Parathyroid adenoma (tissue), 2 donors: ENCODE results near the gene DDO.
"Not testable (repeated sequence)": the region's sequence is repeated elsewhere in the genome, so short reads cannot be mapped to it uniquely, and the experiment has no call there.

Source experiments
- H2AFZ ChIP-seq: fragments of 300-600 bp; sonication (generic); one replicate; pipeline ENCODE4 v1.7.0; 2017; ENCODE audit warnings: antibody characterized with exemption, mild to moderate bottlenecking
- H3K27ac ChIP-seq: fragments of 300-600 bp; sonication (generic); one replicate; pipeline ENCODE4 v1.7.0; 2017
- H3K27me3 ChIP-seq: fragments of 300-600 bp; sonication (generic); one replicate; pipeline ENCODE4 v1.7.0; 2017; ENCODE audit warnings: low read length; ENCODE audit not compliant: control insufficient read depth, insufficient read depth
- H3K36me3 ChIP-seq: fragments of 300-600 bp; sonication (generic); one replicate; pipeline ENCODE4 v1.7.0; 2017; ENCODE audit warnings: low read length; ENCODE audit not compliant: control insufficient read depth, insufficient read depth
- H3K4me1 ChIP-seq: fragments of 300-600 bp; sonication (generic); one replicate; pipeline ENCODE4 v1.7.0; 2017; ENCODE audit warnings: control low read depth
- H3K4me2 ChIP-seq: fragments of 300-600 bp; sonication (generic); one replicate; pipeline ENCODE4 v1.7.0; 2017; ENCODE audit warnings: low read length
- H3K4me3 ChIP-seq: fragments of 300-600 bp; sonication (generic); one replicate; pipeline ENCODE4 v1.7.0; 2017; ENCODE audit warnings: low read depth, low read length
- H3K79me2 ChIP-seq: fragments of 300-600 bp; sonication (generic); one replicate; pipeline ENCODE4 v1.7.0; 2017; ENCODE audit warnings: control low read depth
- H3K9ac ChIP-seq: fragments of 300-600 bp; sonication (generic); one replicate; pipeline ENCODE4 v1.7.0; 2017; ENCODE audit warnings: mild to moderate bottlenecking
- H3K9me3 ChIP-seq: fragments of 300-600 bp; sonication (generic); one replicate; pipeline ENCODE4 v1.7.0; 2017; ENCODE audit warnings: low read length; ENCODE audit not compliant: control insufficient read depth
- TF ChIP-seq, protein P1 (sequence below): fragments of 300-600 bp; sonication (generic); IDR thresholded peaks from one replicate; pipeline ENCODE4 v1.7.0; 2017; ENCODE audit warnings: antibody characterized with exemption, mild to moderate bottlenecking
- donor health status: primary hyperparathyroidism.

Gene DDO

GRCh38 chr6:110353457-110354001, 61.8 kb downstream of the DDO start:
- Histone ChIP-seq H3K27me3 (no peaks in the 10 kb centered on the region), H3K4me3 (no peak overlapping the region), H2AFZ (no peak overlapping the region), H3K9me3 (no peaks in the 10 kb centered on the region), H3K4me2 (no peak overlapping the region), H3K27ac (no peak overlapping the region), H3K36me3 (no peaks in the 10 kb centered on the region), H3K79me2 (no peaks in the 10 kb centered on the region), H3K9ac (no peak overlapping the region), H3K4me1 (no peaks in the 10 kb centered on the region)
- TF ChIP-seq, protein P1, sequence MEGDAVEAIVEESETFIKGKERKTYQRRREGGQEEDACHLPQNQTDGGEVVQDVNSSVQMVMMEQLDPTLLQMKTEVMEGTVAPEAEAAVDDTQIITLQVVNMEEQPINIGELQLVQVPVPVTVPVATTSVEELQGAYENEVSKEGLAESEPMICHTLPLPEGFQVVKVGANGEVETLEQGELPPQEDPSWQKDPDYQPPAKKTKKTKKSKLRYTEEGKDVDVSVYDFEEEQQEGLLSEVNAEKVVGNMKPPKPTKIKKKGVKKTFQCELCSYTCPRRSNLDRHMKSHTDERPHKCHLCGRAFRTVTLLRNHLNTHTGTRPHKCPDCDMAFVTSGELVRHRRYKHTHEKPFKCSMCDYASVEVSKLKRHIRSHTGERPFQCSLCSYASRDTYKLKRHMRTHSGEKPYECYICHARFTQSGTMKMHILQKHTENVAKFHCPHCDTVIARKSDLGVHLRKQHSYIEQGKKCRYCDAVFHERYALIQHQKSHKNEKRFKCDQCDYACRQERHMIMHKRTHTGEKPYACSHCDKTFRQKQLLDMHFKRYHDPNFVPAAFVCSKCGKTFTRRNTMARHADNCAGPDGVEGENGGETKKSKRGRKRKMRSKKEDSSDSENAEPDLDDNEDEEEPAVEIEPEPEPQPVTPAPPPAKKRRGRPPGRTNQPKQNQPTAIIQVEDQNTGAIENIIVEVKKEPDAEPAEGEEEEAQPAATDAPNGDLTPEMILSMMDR = no peak

- Histone ChIP-seq H3K27me3 (no peaks in the 10 kb centered on the region), H3K9me3 (no peaks in the 10 kb centered on the region), H3K79me2 (no peaks in the 10 kb centered on the region), H3K27ac (no peak overlapping the region), H3K4me1 (no peaks in the 10 kb centered on the region), H2AFZ (peak overlapping the region; percentile 0), H3K9ac (no peak overlapping the region), H3K4me2 (no peak overlapping the region), H3K4me3 (no peak overlapping the region), H3K36me3 (no peaks in the 10 kb centered on the region)
- TF ChIP-seq, protein P1 = no peak
Observed at GRCh38 chr6:110352563-110353262, 62.7 kb downstream of the DDO start.

GRCh38 chr6:110351986-110352385, 63.4 kb downstream of the DDO start:
- Histone ChIP-seq H3K4me1 (no peaks in the 10 kb centered on the region), H3K79me2 (no peaks in the 10 kb centered on the region), H3K9ac (no peak overlapping the region), H2AFZ (no peak overlapping the region), H3K4me3 (no peak overlapping the region), H3K27ac (no peak overlapping the region), H3K9me3 (no peaks in the 10 kb centered on the region), H3K36me3 (no peaks in the 10 kb centered on the region), H3K27me3 (no peaks in the 10 kb centered on the region), H3K4me2 (no peak overlapping the region)
- TF ChIP-seq, protein P1 = no peak

DNA sequence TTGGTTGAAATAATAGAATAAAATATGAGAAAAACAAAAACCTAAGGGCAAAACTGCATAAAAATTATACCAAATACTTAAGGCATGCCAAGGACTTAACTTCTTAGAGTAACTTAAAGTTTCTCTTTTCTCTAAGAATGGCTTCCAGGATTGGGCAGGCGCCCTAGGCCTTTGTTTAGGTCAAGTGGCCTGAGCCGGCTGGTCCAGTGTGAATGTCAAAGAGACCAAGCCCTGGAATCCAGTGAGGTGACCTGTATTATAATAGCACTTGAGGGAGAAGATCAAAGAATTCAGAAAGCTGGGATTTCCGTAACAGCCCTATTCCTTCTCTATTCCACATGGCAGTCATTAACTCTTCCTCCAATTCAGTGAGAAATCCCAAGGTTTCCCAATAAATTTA, 63.8 kb downstream of the DDO start:
- no peak overlapping the region for H3K9ac ChIP-seq
- H3K4me1 ChIP-seq = no peaks in the 10 kb centered on the region
- no peak overlapping the region for H3K4me2 ChIP-seq
- no peak overlapping the region for H2AFZ ChIP-seq
- no peaks in the 10 kb centered on the region for H3K36me3 ChIP-seq
- TF ChIP-seq, protein P1 = no peak
- H3K79me2 ChIP-seq = no peaks in the 10 kb centered on the region
- H3K4me3 ChIP-seq = no peak overlapping the region
- no peaks in the 10 kb centered on the region for H3K9me3 ChIP-seq
- H3K27ac ChIP-seq = no peak overlapping the region
- H3K27me3 ChIP-seq = no peaks in the 10 kb centered on the region

DNA sequence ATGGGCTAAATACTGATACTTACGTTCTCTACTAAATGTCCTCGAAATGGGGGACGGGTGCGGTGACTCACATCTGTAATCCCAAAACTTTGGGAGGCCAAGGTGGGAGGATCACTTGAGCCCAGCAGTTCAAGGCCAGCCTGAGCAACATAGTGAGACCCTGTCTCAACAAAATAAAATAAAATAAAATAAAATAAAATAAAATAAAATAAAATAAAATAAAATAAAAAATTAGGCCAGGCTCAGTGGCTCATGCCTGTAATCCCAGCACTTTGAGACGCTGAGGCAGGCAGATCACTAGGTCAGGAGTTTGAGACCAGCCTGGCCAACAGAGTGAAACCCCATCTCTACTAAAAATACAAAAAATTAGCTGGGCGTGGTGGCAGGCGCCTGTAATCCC, 64.8 kb downstream of the DDO start:
- H3K9ac ChIP-seq, H3K79me2 ChIP-seq, H3K36me3 ChIP-seq, H3K27ac ChIP-seq, H2AFZ ChIP-seq, H3K4me3 ChIP-seq, H3K27me3 ChIP-seq, H3K9me3 ChIP-seq, H3K4me1 ChIP-seq, H3K4me2 ChIP-seq: not testable (repeated sequence)
